Suprapubic skin (tissue), 4 donors: ENCODE results near the gene RHOV. TPM values are rescaled to one million over a fixed set of nuclear protein-coding genes. Genes with fewer than 3 reads are reported as not detected.

ENCODE experiments used
- DNase-seq, 2 donors: peaks; one replicate each; pipeline ENCODE4 v3.0.0-alpha.2; 2019; ENCODE audit warnings: low spot score in 2 of 2
- H3K27ac ChIP-seq: fragments of 200-600 bp; sonication (generic); one replicate; pipeline ENCODE4 v1.5.1; 2019
- H3K27me3 ChIP-seq: fragments of 200-600 bp; sonication (generic); one replicate; pipeline ENCODE4 v1.5.1; 2019
- H3K36me3 ChIP-seq: fragments of 200-600 bp; sonication (generic); one replicate; pipeline ENCODE4 v1.5.1; 2019
- H3K4me1 ChIP-seq: fragments of 200-600 bp; sonication (generic); one replicate; pipeline ENCODE4 v1.5.1; 2019
- H3K4me3 ChIP-seq: fragments of 200-600 bp; sonication (generic); one replicate; pipeline ENCODE4 v1.5.1; 2019; ENCODE audit warnings: mild to moderate bottlenecking
- H3K9me3 ChIP-seq: fragments of 200-600 bp; sonication (generic); one replicate; pipeline ENCODE4 v1.5.1; 2019
- EP300 ChIP-seq: sonication (generic); formaldehyde crosslinking; IDR thresholded peaks from one replicate; pipeline ENCODE4 v1.6.1; 2017; ENCODE audit warnings: antibody characterized with exemption
- POLR2A ChIP-seq, 2 donors: fragments of 450-650 bp; IDR thresholded peaks; one replicate each; pipeline ENCODE4 v1.6.1; 2017; ENCODE audit warnings: antibody characterized with exemption in 2 of 2, mild to moderate bottlenecking in 2 of 2, moderate library complexity in 2 of 2
- POLR2AphosphoS5 ChIP-seq, 3 donors: sonication (generic); formaldehyde crosslinking; IDR thresholded peaks; one replicate each; pipeline ENCODE4 v1.6.1; 2017; ENCODE audit warnings: antibody characterized with exemption in 3 of 3
- WGBS: methylation state at CpG from one replicate; pipeline ENCODE4 v1.1.5; 2018; 5-methylcytosine and 5-hydroxymethylcytosine counted together
- total RNA-seq, 4 donors: library from RNA; depleted of rRNA; stranded (reverse); fragments of >200 nt; gene quantifications; one replicate each; pipeline ENCODE4 v1.1.0, GENCODE V29; 2016
- TF ChIP-seq, protein P1 (sequence below), 2 donors: fragments of 200-600 bp in 1 of 2; fragments of 450-650 bp in 1 of 2; sonication (generic) in 1 of 2; IDR thresholded peaks; one replicate each; pipeline ENCODE4 v1.5.1; 2016 to 2019; ENCODE audit warnings: antibody characterized with exemption in 2 of 2, mild to moderate bottlenecking in 1 of 2, moderate library complexity in 1 of 2

Gene RHOV
- total RNA-seq, 4 donors from 2014 or later: 46.9 to 96.3 (median 79.7) TPM

DNA sequence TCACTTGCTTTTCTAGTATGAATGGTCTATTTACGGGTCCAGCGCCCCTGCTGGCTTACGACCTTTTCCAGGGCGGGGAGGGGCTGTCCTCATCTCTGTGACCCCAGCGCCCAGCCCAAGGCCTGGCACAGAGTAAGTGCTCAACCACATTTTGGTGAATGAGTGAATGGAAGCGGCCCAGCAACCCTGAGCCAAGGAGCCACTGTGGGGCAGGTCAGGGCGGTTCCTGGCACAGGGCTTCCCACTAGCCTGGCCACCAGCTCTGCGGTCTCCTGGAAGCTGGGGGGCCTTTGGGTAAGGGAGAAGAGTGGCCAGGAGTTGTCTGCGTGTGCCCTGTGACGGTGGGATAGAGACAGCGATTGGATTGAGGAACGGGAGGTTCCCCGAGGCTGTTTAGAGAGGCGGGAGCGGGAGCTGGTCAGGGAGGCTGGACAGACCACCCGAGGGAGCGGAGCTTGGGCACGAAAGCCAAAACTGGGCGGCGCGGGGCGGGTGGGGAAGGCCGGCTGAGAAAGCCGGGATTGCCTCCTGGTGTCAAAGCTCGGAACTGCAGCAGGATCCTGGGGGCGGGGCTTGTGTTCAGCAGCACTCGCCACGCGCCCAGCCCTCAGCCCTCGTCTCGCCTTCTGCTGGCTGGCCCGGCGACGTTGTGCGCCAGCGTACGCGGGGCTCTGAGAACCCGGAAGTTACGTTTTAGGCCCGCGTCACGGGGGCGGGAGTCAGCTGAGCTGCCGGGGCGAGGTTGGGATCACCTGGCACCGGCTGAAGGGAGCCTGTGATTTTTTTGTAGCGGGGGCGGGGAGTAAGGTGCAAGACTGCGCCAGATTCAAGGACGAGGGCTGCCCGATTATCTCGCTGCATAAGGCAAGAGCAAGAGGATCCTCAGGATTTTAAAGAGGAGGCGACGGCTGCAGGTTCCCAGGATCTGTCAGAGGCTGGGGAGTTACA, 20.0 kb upstream of the RHOV start, which contains the start of gene VPS18:
VPS18 (plus strand) TSS at position 718 of the 948 bp plus-strand sequence. CDS start 319 bp downstream, outside the sequence.
- H3K27me3 ChIP-seq: no peaks in the 10 kb centered on the region
- peak within 1 kb of the TSS; percentile 91 for H3K4me3 ChIP-seq
- peak; percentile 99 for DNase-seq
- peaks cover 24% of the 10 kb centered on the region for H3K4me1 ChIP-seq
- no peaks in the 10 kb centered on the region for H3K9me3 ChIP-seq
- peak within 1 kb of the TSS; percentile 92 for H3K27ac ChIP-seq
- peak in 2 of 3 donors; percentile 72 to 91 for TF ChIP-seq POLR2AphosphoS5 (IDR thresholded peaks at IDR 0.05)
- no peak for TF ChIP-seq EP300
- peak in 1 of 2 donors; percentile 10 for TF ChIP-seq POLR2A (IDR thresholded peaks at IDR 0.05)
- TF ChIP-seq, protein P1, sequence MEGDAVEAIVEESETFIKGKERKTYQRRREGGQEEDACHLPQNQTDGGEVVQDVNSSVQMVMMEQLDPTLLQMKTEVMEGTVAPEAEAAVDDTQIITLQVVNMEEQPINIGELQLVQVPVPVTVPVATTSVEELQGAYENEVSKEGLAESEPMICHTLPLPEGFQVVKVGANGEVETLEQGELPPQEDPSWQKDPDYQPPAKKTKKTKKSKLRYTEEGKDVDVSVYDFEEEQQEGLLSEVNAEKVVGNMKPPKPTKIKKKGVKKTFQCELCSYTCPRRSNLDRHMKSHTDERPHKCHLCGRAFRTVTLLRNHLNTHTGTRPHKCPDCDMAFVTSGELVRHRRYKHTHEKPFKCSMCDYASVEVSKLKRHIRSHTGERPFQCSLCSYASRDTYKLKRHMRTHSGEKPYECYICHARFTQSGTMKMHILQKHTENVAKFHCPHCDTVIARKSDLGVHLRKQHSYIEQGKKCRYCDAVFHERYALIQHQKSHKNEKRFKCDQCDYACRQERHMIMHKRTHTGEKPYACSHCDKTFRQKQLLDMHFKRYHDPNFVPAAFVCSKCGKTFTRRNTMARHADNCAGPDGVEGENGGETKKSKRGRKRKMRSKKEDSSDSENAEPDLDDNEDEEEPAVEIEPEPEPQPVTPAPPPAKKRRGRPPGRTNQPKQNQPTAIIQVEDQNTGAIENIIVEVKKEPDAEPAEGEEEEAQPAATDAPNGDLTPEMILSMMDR (IDR thresholded peaks at IDR 0.05): peak; percentile 97 to 99
- WGBS: 3% methylated on average over 28 of the region's 55 CpGs
- peaks cover 20% of the 10 kb centered on the region for H3K36me3 ChIP-seq

DNA sequence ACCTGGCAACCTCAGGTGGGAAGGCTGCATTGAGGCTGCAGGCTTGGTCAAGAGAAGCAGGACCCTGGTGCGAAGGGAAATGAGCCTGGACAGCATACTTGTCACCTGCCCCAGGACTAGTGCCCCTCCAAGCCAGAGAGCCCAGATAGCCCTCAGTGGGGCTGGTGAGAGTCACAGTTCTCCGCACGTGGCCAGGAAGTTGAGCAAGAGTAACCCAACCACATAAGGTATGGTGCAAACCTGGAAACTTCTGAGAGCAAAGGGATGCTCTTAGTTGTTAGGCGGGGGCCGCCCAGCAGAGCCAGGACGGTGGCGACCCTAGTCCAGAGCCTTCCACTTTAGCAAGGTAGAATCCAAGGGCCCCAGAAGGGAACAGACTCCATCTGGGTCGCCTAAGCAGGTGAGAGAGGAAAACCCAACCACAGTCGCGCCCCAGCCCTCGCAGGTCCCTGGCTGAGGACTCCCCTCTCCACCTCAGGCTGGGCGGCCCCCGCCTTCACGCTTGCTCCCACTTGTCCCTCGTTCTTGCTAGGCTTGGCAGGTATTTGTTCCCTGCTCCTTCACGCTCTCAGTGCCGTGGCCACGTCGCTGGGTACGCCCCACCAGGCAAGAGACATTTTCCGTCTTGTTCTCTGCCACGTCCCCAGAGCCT, 19.1 kb upstream of the RHOV start:
- H3K4me1 ChIP-seq: peaks cover 24% of the 10 kb centered on the region
- WGBS: 64% methylated on average over 19 of the region's 22 CpGs
- peaks cover 11% of the 10 kb centered on the region for H3K36me3 ChIP-seq
- no peak for DNase-seq
- no peak for TF ChIP-seq POLR2A (IDR thresholded peaks at IDR 0.05)
- TF ChIP-seq EP300: no peak
- TF ChIP-seq, protein P1 (IDR thresholded peaks at IDR 0.05): no peak
- TF ChIP-seq POLR2AphosphoS5 (IDR thresholded peaks at IDR 0.05): no peak
- peak overlapping the region; percentile 73 for H3K27ac ChIP-seq
- H3K4me3 ChIP-seq: peak overlapping the region; percentile 91
- H3K27me3 ChIP-seq: no peaks in the 10 kb centered on the region
- no peaks in the 10 kb centered on the region for H3K9me3 ChIP-seq

DNA sequence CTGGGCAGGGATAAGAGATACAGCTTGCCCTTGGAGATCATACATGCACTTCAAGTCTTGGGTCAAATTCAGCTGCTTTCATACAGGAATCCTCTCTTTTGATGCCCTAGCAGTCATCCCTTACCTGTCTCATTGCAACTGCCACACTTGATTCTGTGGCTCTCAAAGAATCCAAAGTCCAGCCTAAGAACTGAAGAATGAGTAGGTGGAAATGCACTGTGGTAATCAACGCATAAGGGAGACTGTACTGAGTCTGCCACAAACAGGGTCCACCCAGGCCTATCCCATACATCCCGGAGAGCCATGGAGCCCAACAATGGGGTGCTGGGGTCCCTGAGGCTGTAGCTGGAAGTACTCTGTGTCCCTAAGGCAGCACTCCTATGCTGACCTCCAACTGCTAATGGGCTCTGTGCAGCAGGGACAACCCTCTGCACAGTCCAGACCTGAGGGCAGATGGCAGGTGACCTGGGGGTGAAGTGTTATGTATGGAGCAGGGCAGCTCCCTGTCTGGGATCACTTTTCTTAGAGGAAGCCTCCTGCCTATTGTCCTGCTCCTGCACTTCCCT, 18.5 kb upstream of the RHOV start:
- Histone ChIP-seq H3K27me3 (no peaks in the 10 kb centered on the region), H3K4me3 (no peak overlapping the region), H3K4me1 (peaks cover 24% of the 10 kb centered on the region), H3K36me3 (peaks cover 10% of the 10 kb centered on the region), H3K9me3 (no peaks in the 10 kb centered on the region), H3K27ac (peak overlapping the region; percentile 11)
- TF ChIP-seq POLR2A (IDR thresholded peaks at IDR 0.05) (no peak), POLR2AphosphoS5 (IDR thresholded peaks at IDR 0.05) (no peak), EP300 (no peak)
- TF ChIP-seq, protein P1 (IDR thresholded peaks at IDR 0.05): no peak
- no peak for DNase-seq
- 100% methylated on average over 2 of the region's 2 CpGs for WGBS

DNA sequence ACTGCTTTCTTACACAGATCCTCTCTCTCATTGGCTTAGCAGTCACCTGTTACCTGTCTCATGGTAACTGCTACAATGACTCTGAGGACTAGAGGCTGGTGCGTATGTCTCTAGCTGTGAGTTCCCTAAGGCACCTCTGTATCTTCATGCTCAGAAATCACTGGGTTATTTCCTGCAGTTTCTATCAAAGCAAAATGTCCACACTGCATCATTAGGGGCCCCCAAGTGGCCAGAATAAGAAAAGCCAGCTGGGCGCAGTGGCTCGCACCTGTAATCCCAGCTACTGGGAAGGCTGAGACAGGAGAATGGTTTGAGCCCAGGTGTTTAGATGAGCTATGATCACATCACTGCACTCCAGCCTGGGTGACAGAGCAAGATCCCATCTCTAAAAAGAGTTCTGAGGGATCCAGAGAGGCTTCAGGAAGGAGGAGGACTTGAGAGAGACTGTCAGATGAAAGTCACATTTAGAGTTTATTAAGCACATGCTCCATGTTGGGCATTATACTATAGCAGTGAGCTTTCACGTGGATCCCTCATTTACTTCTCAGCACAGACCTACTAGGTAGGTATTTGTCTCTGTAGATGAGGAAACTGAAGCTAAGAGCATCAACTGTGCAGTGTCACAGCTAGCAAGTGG, 17.9 kb upstream of the RHOV start:
- no peaks in the 10 kb centered on the region for H3K27me3 ChIP-seq
- no peak overlapping the region for H3K27ac ChIP-seq
- peaks cover 24% of the 10 kb centered on the region for H3K4me1 ChIP-seq
- H3K4me3 ChIP-seq: no peak overlapping the region
- no peak for TF ChIP-seq POLR2A (IDR thresholded peaks at IDR 0.05)
- TF ChIP-seq, protein P1 (IDR thresholded peaks at IDR 0.05): peak; percentile 41 to 56
- 10% methylated on average over 4 of the region's 4 CpGs for WGBS
- no peaks in the 10 kb centered on the region for H3K9me3 ChIP-seq
- DNase-seq: no peak
- H3K36me3 ChIP-seq: peaks cover 10% of the 10 kb centered on the region
